Measurements from ENCODE around the gene NR6A1. TPM values are rescaled to one million over a fixed set of nuclear protein-coding genes. Genes with fewer than 3 reads are reported as not detected.

Gene NR6A1
- total RNA-seq, 1 experiment from 2014 or later: 97.7 TPM

Other genes starting within 250 kb of the NR6A1 start
- gene OLFML2A, start 5.8 kb upstream of the NR6A1 start, total RNA-seq (2014; rRNA removed; shearing (Covaris generic)): 5.6 and 7.4 TPM in 2 replicates
- not detected in 2 replicates for gene WDR38, start 82.1 kb upstream of the NR6A1 start, total RNA-seq (2014; rRNA removed; shearing (Covaris generic))
- 2,762 and 3,564 TPM in 2 replicates for gene RPL35, start 90.6 kb upstream of the NR6A1 start, total RNA-seq (2014; rRNA removed; shearing (Covaris generic))
- gene ARPC5L, start 90.8 kb upstream of the NR6A1 start, total RNA-seq (2014; rRNA removed; shearing (Covaris generic)): 34.5 and 42.4 TPM in 2 replicates
- gene GOLGA1, start 169.8 kb upstream of the NR6A1 start, total RNA-seq (2014; rRNA removed; shearing (Covaris generic)): 3.7 and 3.9 TPM in 2 replicates

Measured in H7 (cell line).